AML-193 (cell line): ENCODE data around the gene CNDP2.
A peak's percentile ranks its signal among the peaks of the same experiment; 100 is the strongest.
"Not testable (repeated sequence)": the region's sequence is repeated elsewhere in the genome, so short reads cannot be mapped to it uniquely, and the experiment has no call there.

Experiments
- DNase-seq, 2 experiments: peaks; one replicate each; lab custom pipeline; 2025; lab: John Stamatoyannopoulos, UW

The CNDP2 gene

GRCh38 chr18:74539289-74539688 is 43.1 kb downstream of the CNDP2 start:
- DNase-seq: no peak

- DNase-seq: no peak
These were observed 44.7 kb downstream of the CNDP2 start for GRCh38 chr18:74540652-74541421.

DNA sequence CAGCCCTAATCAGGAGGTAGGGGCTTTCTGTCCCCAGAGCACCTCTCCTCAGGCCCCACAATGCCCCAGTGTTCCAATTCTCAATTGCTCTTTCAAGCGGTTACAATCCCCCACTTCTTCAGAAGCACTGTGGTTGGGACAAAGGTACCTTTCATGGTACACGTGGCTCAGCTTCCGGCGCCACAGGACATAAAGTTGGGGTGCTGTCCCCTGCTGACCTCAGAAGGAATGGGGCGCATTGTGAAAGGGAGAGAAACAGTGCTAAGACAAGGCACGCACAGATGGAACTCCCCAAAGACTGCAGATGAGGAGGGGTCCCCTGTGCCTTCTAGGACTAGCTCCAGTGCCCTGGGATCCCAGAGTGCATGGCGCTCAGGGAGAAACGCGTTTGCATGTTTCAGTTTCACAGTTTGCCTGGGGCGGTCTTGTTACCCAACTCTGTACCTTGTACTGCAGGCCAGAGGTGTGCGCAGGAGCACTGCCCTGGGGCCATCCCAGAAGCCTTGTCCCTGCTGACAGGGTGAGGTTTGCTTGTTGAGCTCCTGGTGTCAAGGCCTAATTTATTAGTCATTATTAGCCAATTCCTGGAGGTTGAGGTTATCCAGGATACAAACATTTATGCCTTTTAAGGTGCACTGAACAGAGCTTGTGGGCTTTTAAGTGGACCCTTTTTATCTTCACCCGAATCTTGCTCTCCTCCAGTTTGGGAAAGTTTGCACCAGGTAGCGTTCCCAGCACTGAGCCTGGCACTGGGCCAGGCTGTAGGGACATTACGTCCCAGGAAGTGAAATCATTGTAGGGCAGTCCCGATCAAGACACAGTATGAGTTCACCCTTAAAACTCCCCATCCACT is 45.8 kb downstream of the CNDP2 start:
- no peak for DNase-seq

DNA sequence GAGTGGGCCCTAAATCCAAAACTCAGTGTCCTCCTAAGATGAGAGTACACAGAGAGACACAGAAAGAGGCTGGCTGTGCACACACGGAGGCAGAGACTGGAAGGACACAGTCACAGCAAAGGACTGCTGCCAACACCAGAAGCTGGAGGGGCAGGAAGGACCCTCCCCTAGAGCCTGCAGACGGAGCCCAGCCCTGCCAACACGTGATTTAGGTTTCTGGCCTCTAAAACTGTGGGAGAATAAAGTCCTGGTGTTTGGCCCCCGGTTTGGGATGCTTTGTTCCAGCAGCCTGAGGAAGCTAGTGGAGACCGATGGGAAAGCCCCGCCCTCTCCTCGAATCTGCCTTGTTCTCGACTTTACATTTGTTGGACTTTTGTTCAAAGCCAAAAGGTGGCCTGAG is 48.7 kb downstream of the CNDP2 start:
- no peak for DNase-seq

DNA sequence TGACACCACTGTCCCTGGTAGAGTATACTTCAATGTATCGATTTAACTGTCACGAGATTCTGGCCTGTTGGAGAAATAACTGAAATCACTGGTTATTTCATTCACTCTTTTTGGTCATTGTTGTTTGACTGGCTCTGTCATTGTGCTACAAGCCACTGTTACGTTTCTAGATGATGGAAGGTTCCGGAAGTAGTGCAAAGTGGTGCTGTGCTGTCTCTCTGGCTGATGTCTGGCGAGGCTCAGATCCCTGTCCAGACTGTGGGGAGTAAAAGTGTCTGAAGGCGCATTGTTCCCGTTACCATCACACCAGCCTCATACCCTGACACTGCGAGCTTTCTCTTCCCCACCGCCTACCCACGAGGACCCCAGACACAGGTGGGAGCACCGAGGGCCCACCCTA is 49.8 kb downstream of the CNDP2 start:
- no peak for DNase-seq

DNA sequence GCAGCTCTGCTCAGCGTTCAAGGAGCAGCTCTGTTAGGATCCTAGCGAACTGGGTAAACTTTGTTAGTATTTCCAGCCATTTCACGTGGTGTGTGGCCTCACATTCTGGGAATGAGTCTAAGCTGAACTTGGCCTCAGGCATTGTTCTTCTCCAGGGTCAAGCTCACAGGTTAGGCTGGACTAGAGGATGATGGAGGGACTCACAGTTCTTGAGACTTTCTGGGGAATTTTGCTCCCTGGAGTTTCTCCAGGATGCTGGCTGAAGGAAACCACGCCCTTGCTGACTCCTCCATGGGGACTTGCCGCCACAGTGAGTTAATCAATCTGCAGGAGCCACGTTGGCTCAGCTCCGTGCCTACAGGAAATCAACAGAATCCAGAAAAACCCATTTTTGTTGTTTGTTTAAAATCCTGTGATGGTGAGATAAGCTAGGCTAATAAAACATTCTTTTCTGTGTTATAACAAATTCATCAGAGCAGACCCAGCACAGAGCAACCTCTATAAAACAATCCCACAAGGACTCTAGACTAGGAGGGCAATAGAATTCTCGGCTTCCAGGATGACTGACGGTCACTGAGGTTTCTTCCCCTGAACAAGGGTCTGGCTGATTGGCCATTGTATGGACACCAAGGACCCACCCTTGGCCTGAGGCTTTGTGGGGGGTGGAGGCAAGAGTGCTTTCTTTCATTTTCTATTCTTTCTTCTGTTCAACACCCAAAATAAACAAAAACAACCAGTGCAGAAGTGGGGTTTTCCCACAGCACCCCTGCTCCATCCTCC is 50.8 kb downstream of the CNDP2 start:
- no peak for DNase-seq

DNA sequence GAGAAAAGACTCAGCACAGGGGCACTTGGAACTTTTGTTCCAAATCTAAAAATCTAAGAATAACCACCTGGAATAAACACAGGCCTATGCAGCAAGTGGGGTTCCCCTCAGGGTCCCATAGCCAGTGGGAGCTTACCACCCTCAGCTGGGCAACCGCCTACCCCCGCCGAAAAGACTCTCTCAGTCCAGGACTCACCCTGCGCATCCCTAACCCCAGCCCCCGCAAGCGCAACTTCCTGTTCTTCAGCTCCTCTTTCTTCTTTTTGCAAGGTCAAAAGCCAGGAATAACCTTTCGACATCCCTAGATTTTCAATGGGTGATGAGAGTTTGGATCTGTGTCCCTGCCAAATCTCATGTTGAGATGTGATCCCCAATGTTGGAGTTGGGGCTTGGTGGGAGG is 51.7 kb downstream of the CNDP2 start:
- no peak for DNase-seq

- no peak for DNase-seq
These were observed 53.5 kb downstream of the CNDP2 start for GRCh38 chr18:74549591-74550104.

GRCh38 chr18:74550886-74551285 is 54.7 kb downstream of the CNDP2 start:
- DNase-seq: no peak

DNA sequence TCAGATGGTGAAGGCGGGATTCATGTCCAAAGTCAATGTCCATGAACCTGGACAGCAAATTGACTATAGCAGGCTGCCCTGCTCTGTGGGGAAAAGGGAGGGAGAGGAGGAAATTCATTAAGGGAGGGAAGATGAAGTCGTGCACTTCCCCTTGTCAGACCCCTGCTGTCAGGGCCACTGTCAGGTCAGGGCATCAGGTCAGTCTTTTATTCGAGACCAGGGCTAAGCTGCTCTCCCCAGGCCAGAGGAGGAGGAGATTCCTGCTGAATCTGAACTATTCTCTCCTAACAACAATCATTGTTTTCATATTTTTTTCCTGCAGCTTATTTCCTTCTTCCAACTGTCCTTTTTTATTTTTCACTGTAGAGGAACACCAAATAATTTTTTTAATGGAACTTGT is 55.3 kb downstream of the CNDP2 start:
- DNase-seq: no peak

- peak; percentile 77 to 78 for DNase-seq
These were observed 55.9 kb downstream of the CNDP2 start for GRCh38 chr18:74551936-74552555.

DNA sequence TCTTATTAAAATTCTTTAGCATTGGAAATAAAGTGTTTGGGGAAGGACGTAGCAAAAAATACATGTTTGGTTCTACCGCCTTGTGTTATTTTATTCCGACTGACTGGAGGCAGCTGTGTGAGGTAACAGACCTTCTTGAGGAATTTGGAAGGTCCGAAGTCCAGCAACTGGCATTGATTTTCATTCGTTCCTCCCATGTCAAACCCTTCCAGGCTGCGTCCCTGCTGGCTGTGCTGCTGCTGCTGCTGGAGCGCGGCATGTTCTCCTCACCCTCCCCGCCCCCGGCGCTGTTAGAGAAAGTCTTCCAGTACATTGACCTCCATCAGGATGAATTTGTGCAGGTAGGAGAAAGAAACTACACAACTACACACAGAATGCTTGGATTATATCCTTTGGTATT is 60.0 kb downstream of the CNDP2 start:
- DNase-seq: no peak

GRCh38 chr18:74558096-74558495 is 61.9 kb downstream of the CNDP2 start:
- no peak for DNase-seq

GRCh38 chr18:74562131-74562730 is 66.1 kb downstream of the CNDP2 start:
- DNase-seq: no peak

DNA sequence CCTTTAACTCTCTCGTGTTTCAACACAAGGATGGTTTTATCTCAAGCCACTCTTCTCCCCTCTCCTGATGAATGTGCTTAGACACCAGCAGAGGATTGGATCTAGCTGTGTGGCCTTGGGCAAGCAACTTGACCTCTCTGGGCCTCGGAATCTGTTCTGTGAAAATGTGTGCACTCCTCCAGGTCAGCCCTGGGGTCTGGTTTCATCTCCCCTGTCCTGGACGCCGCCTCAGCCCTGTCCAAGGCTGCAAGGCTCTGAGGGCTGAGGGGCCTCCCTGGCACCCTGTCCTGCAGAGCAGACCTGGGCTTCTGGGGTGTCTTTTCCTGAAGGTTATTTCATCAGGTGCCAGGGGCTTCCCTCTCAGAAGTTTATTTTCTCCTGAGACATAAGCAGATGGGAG is 66.6 kb downstream of the CNDP2 start:
- no peak for DNase-seq

DNA sequence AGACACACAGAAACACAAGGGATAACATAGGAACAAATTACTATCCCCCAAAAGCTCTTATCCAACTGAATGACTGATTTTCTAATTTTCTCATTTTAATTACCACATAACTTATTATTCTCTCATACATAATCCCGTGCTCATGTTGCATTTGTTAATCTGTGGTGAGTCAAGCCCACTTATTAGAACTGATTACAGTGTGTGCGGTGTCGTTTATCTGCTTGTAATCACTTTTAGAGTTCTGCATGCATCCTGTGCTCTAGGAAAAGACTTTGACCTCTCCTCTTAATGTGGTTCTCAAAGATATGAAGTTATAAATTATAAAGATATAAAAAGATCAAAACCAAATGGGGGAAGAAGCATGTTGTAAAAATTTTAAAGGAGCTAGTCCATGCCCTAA is 67.8 kb downstream of the CNDP2 start:
- DNase-seq: no peak

DNA sequence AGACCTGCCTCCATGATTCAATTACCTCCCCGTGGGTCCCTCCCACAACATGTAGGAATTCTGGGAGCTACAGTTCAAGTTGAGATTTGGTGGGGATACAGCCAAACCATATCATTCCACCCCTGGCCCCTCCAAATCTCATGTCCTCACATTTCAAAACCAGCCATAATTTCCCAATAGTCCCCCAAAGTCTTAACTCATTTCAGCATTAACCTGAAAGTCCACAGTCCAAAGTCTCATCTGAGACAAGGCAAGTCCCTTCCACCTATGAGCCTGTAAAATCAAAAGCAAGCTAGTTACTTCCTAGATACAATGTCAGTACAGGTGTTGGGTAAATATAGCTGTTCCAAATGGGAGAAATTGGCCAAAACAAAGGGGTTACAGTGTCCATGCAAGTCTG is 69.0 kb downstream of the CNDP2 start:
- not testable (repeated sequence) for DNase-seq

- DNase-seq: not testable (repeated sequence)
These were observed 69.8 kb downstream of the CNDP2 start for GRCh38 chr18:74565993-74566392.

DNA sequence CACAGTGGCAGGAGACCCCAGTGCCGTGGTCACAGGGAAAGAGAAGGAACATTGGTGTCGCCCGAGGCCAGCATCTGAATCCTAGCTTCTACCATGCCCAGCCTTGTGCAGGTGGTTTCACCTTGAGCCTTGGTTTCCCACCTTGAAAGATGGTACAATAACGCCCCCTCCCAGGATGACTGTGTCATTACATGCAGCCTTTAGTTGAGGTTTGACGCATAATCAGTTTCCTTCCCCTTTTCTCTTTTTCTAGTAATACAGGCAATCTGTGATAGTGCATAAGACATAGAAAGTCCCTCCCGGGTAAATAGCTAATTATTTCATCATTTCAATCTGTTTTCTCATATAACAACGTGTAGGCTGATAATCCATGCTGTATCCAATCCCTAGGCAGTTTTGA is 71.7 kb downstream of the CNDP2 start:
- DNase-seq: peak; percentile 48 to 56

- DNase-seq: no peak
These were observed 73.2 kb downstream of the CNDP2 start for GRCh38 chr18:74569401-74569800.

DNA sequence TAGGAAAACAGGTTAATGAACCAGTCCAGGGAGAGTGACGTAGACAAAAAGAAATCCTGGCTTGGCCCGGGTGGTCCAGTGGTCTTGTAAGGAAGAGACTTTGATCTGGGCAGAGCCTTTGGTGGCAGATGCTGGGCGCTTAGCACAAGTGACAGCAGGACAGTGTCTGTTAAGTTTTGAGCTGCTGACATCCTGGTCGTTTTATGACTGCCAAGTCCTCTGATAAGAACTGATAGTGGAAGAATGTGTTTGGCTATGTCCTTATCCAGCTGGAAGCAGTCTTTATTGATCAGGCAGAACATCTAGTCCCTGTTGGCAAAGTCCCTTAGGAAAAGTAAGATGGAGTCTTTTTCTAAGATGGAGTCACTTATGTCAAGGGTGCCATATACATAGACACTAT is 74.1 kb downstream of the CNDP2 start:
- no peak for DNase-seq
